Measurements from ENCODE around the gene ZFAND5. TPM values are rescaled to one million over a fixed set of nuclear protein-coding genes. Genes with fewer than 3 reads are reported as not detected.

Gene ZFAND5, protein sequence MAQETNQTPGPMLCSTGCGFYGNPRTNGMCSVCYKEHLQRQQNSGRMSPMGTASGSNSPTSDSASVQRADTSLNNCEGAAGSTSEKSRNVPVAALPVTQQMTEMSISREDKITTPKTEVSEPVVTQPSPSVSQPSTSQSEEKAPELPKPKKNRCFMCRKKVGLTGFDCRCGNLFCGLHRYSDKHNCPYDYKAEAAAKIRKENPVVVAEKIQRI
- polyA plus RNA-seq (2013) = 280 TPM

DNA sequence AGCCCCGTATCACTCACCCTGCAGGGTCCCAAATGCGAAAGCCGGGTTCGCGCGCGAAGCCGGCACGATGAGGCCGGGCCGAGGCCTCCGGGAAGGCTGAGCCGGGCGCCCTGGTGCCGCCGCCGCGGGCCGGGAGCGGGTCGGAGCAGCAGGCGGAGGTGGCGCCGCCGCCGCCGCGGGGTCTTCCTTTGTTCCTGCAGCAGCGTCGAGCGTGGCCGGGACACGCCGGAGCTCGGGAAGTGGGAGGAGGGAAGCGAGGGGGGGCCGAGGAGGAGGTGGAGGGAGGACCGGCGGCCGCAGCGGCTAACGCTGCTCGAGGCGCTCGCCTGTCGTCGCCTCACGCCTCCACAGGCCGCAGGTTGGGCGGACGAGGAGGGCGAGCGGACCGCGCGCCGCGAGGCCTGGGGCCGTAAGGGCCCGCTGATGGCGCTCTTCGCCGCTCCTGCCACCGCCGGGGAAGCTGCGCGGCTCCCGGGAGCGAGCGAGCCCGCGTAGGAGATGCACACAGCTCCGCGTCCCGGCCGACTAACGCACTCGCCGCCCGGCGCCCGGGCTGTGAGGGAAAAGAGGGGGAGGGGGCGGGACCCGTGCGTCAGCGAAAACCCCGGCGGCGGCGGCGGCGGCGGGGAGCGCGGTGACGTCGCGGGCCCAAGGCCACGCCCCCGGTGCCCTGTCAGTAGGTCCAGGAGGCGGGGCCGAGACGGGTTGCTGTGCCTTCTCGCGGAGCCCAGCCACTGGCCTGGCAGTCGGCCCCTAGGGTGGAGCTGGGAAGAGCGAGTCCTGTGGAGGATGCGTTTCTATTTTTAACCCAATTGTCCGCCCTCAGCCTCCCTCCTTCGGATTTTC, at the start of gene ZFAND5:
Gene ZFAND5 (minus strand): TSS at position 530 of the 846 bp plus-strand sequence. CDS start 4,430 bp downstream, outside the sequence.
- ChIA-PET CTCF (interaction anchor here (0.8 to 1.4 kb wide), 4 partner anchors 9 to 228 kb away, joined by 3 to 5 read pairs (median 3); no protein-coding TSS in a partner anchor), POLR2A (interaction anchor here (0.6 to 1.1 kb wide), 5 partner anchors 8 to 633 kb away, joined by 3 to 4 read pairs (median 4); no protein-coding TSS in a partner anchor)
- H3K9me3 ChIP-seq (ENCODE audit: control extremely low read depth in 1 of 5, control insufficient read depth in 4 of 5, insufficient read depth in 2 of 5, low read depth in 1 of 5, low read length in 4 of 5) = no peaks in the 10 kb centered on the region
- H3K27me3 ChIP-seq (replicated peaks in 2 of 5; ENCODE audit: control insufficient read depth in 4 of 5, insufficient read depth in 5 of 5, low read length in 4 of 5) = no peaks in the 10 kb centered on the region
- H3K27ac ChIP-seq (ENCODE audit: insufficient read depth in 1 of 2, low read depth in 1 of 2, low read length in 2 of 2, poor library complexity in 1 of 2, severe bottlenecking in 2 of 2) = peak within 1 kb of the TSS; percentile 81 to 93
- peak; percentile 93 to 97 (median 96) for DNase-seq
- 0% methylated on average over 92 of the region's 110 CpGs for WGBS (ENCODE audit: insufficient coverage)
- H3K4me1 ChIP-seq (ENCODE audit: control extremely low read depth in 1 of 4, control insufficient read depth in 4 of 4, insufficient read depth in 4 of 4, low read length in 3 of 4) = peaks cover 26 to 40% (median 32%) of the 10 kb centered on the region in 4 experiments
- H3K36me3 ChIP-seq (ENCODE audit: control insufficient read depth in 4 of 4, insufficient read depth in 4 of 4, low read length in 3 of 4) = peaks cover 5 to 14% (median 7%) of the 10 kb centered on the region in 4 experiments
- H3K4me3 ChIP-seq (ENCODE audit: control insufficient read depth in 1 of 7, extremely low read depth in 1 of 7, insufficient read depth in 4 of 7, low read depth in 2 of 7, low read length in 6 of 7) = peak within 1 kb of the TSS; percentile 79 to 93 (median 90)

DNA sequence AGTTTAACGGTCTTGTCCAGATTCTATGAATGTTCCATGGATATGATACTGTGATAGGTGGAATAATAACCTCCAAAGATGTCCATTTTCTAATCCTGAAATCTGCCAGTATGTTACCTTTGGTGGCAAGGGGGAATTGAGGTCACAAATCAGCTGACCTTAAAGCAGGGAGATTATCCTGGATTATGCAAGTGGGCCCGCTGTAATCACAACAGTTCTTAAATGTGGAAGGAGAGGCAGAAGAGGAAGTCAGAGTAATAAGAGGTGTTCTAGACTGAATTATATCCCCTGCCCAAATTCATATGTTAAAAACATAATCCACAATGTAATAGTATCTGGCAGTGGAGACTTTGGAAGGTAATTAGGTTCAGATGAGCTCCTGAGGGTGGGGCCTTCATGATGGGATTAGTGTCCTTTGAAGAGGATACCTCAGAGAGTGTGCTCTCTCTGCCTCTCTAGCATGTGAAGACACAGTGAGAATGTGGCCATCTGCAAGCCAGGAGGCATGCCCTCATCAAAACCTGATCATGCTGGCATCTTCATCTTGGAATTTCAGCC, 47.6 kb upstream of the ZFAND5 start:
- H3K36me3 ChIP-seq (ENCODE audit: control insufficient read depth in 4 of 4, insufficient read depth in 4 of 4, low read length in 3 of 4) = no peaks in the 10 kb centered on the region
- 100% methylated on average over 1 of the region's 2 CpGs for WGBS (ENCODE audit: insufficient coverage)
- H3K4me1 ChIP-seq (ENCODE audit: control extremely low read depth in 1 of 4, control insufficient read depth in 4 of 4, insufficient read depth in 4 of 4, low read length in 3 of 4) = no peaks in the 10 kb centered on the region
- ChIA-PET CTCF (no interaction called here), POLR2A (no interaction called here)
- no peak for DNase-seq
- H3K4me3 ChIP-seq (ENCODE audit: control insufficient read depth in 1 of 7, extremely low read depth in 1 of 7, insufficient read depth in 4 of 7, low read depth in 2 of 7, low read length in 6 of 7) = no peak overlapping the region
- H3K27me3 ChIP-seq (replicated peaks in 2 of 5; ENCODE audit: control insufficient read depth in 4 of 5, insufficient read depth in 5 of 5, low read length in 4 of 5) = peaks cover 0 to 5% (median 0%) of the 10 kb centered on the region in 5 experiments
- H3K27ac ChIP-seq (ENCODE audit: insufficient read depth in 1 of 2, low read depth in 1 of 2, low read length in 2 of 2, poor library complexity in 1 of 2, severe bottlenecking in 2 of 2) = no peak overlapping the region
- no peaks in the 10 kb centered on the region for H3K9me3 ChIP-seq (ENCODE audit: control extremely low read depth in 1 of 5, control insufficient read depth in 4 of 5, insufficient read depth in 2 of 5, low read depth in 1 of 5, low read length in 4 of 5)

DNA sequence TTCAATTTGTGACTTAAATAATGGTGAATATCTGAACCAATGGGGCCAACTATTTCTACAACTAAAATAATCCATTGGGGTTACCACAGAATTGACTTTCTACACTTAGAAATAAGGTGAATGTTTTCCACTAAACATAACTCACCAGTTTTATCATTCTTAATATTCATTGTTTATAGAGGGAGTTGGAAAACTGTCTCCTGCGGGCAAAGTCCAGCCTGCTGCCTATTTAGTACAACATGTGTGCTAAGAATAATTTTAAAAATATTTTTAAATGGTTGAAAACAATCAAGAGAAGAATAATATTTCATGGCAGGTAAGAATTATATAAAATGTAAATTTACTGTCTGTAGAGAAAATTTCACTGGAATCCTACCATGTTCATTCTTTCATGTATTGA, 45.2 kb upstream of the ZFAND5 start:
- CTCF ChIA-PET = no interaction called here
- no peaks in the 10 kb centered on the region for H3K4me1 ChIP-seq (ENCODE audit: control extremely low read depth in 1 of 4, control insufficient read depth in 4 of 4, insufficient read depth in 4 of 4, low read length in 3 of 4)
- H3K27ac ChIP-seq (ENCODE audit: insufficient read depth in 1 of 2, low read depth in 1 of 2, low read length in 2 of 2, poor library complexity in 1 of 2, severe bottlenecking in 2 of 2) = no peak overlapping the region
- POLR2A ChIA-PET = no interaction called here
- no CpG with 5 or more reads among the region's 1 CpG for WGBS (ENCODE audit: insufficient coverage)
- no peaks in the 10 kb centered on the region for H3K36me3 ChIP-seq (ENCODE audit: control insufficient read depth in 4 of 4, insufficient read depth in 4 of 4, low read length in 3 of 4)
- peaks cover 0 to under 1% (median 0%) of the 10 kb centered on the region in 5 experiments for H3K27me3 ChIP-seq (replicated peaks in 2 of 5; ENCODE audit: control insufficient read depth in 4 of 5, insufficient read depth in 5 of 5, low read length in 4 of 5)
- H3K4me3 ChIP-seq (ENCODE audit: control insufficient read depth in 1 of 7, extremely low read depth in 1 of 7, insufficient read depth in 4 of 7, low read depth in 2 of 7, low read length in 6 of 7) = no peak overlapping the region
- no peak for DNase-seq
- no peaks in the 10 kb centered on the region for H3K9me3 ChIP-seq (ENCODE audit: control extremely low read depth in 1 of 5, control insufficient read depth in 4 of 5, insufficient read depth in 2 of 5, low read depth in 1 of 5, low read length in 4 of 5)

- POLR2A ChIA-PET = no interaction called here
- no peaks in the 10 kb centered on the region for H3K36me3 ChIP-seq (ENCODE audit: control insufficient read depth in 4 of 4, insufficient read depth in 4 of 4, low read length in 3 of 4)
- H3K27ac ChIP-seq (ENCODE audit: insufficient read depth in 1 of 2, low read depth in 1 of 2, low read length in 2 of 2, poor library complexity in 1 of 2, severe bottlenecking in 2 of 2) = no peak overlapping the region
- H3K27me3 ChIP-seq (replicated peaks in 2 of 5; ENCODE audit: control insufficient read depth in 4 of 5, insufficient read depth in 5 of 5, low read length in 4 of 5) = no peaks in the 10 kb centered on the region
- no peaks in the 10 kb centered on the region for H3K4me1 ChIP-seq (ENCODE audit: control extremely low read depth in 1 of 4, control insufficient read depth in 4 of 4, insufficient read depth in 4 of 4, low read length in 3 of 4)
- no peak for DNase-seq
- 100% methylated on average over 1 of the region's 2 CpGs for WGBS (ENCODE audit: insufficient coverage)
- no peak overlapping the region for H3K4me3 ChIP-seq (ENCODE audit: control insufficient read depth in 1 of 7, extremely low read depth in 1 of 7, insufficient read depth in 4 of 7, low read depth in 2 of 7, low read length in 6 of 7)
- H3K9me3 ChIP-seq (ENCODE audit: control extremely low read depth in 1 of 5, control insufficient read depth in 4 of 5, insufficient read depth in 2 of 5, low read depth in 1 of 5, low read length in 4 of 5) = no peaks in the 10 kb centered on the region
- CTCF ChIA-PET = interaction anchor here (1.3 kb wide), 1 partner anchor 16 kb away, joined by 4 read pairs; no protein-coding TSS in a partner anchor
These were observed 42.1 kb upstream of the ZFAND5 start for GRCh38 chr9:72407114-72407513.

- H3K4me1 ChIP-seq (ENCODE audit: control extremely low read depth in 1 of 4, control insufficient read depth in 4 of 4, insufficient read depth in 4 of 4, low read length in 3 of 4) = no peaks in the 10 kb centered on the region
- H3K36me3 ChIP-seq (ENCODE audit: control insufficient read depth in 4 of 4, insufficient read depth in 4 of 4, low read length in 3 of 4) = no peaks in the 10 kb centered on the region
- H3K27ac ChIP-seq (ENCODE audit: insufficient read depth in 1 of 2, low read depth in 1 of 2, low read length in 2 of 2, poor library complexity in 1 of 2, severe bottlenecking in 2 of 2) = no peak overlapping the region
- H3K27me3 ChIP-seq (replicated peaks in 2 of 5; ENCODE audit: control insufficient read depth in 4 of 5, insufficient read depth in 5 of 5, low read length in 4 of 5) = no peaks in the 10 kb centered on the region
- WGBS (ENCODE audit: insufficient coverage) = no CpG with 5 or more reads among the region's 2 CpGs
- no peak overlapping the region for H3K4me3 ChIP-seq (ENCODE audit: control insufficient read depth in 1 of 7, extremely low read depth in 1 of 7, insufficient read depth in 4 of 7, low read depth in 2 of 7, low read length in 6 of 7)
- no peaks in the 10 kb centered on the region for H3K9me3 ChIP-seq (ENCODE audit: control extremely low read depth in 1 of 5, control insufficient read depth in 4 of 5, insufficient read depth in 2 of 5, low read depth in 1 of 5, low read length in 4 of 5)
- DNase-seq = no peak
- POLR2A ChIA-PET = no interaction called here
- CTCF ChIA-PET = no interaction called here
These were observed 37.7 kb upstream of the ZFAND5 start for GRCh38 chr9:72402744-72403143.

DNA sequence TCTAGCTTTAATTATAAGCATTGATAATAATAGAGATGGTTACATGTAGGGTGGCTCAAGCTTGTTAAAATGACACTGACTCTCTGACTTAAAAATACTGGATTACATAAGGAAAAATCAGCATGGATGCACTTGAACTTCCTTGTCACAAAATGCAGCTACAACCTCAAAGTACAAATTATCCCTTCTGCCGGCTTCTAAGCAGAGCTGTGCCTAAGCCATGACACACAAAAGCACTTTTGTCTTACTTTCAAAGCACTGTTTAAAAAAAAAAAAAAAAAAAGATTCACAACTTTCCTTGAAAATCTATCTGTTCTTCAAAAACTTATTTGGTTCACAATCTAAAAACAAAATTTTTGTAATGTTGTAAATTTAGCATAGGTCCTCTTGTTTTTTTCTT, 36.4 kb upstream of the ZFAND5 start:
- POLR2A ChIA-PET = no interaction called here

More for the DNA sequence above, 36.4 kb upstream of the ZFAND5 start:
- CTCF ChIA-PET = interaction anchor here (1.6 kb wide), 1 partner anchor 120 kb away, joined by 3 read pairs; no protein-coding TSS in a partner anchor
- Histone ChIP-seq H3K9me3 (ENCODE audit: control extremely low read depth in 1 of 5, control insufficient read depth in 4 of 5, insufficient read depth in 2 of 5, low read depth in 1 of 5, low read length in 4 of 5) (no peaks in the 10 kb centered on the region), H3K27me3 (replicated peaks in 2 of 5; ENCODE audit: control insufficient read depth in 4 of 5, insufficient read depth in 5 of 5, low read length in 4 of 5) (no peaks in the 10 kb centered on the region), H3K36me3 (ENCODE audit: control insufficient read depth in 4 of 4, insufficient read depth in 4 of 4, low read length in 3 of 4) (no peaks in the 10 kb centered on the region), H3K4me3 (ENCODE audit: control insufficient read depth in 1 of 7, extremely low read depth in 1 of 7, insufficient read depth in 4 of 7, low read depth in 2 of 7, low read length in 6 of 7) (no peak overlapping the region), H3K4me1 (ENCODE audit: control extremely low read depth in 1 of 4, control insufficient read depth in 4 of 4, insufficient read depth in 4 of 4, low read length in 3 of 4) (no peaks in the 10 kb centered on the region), H3K27ac (ENCODE audit: insufficient read depth in 1 of 2, low read depth in 1 of 2, low read length in 2 of 2, poor library complexity in 1 of 2, severe bottlenecking in 2 of 2) (no peak overlapping the region)
- DNase-seq = no peak
- no CpG with 5 or more reads among the region's 1 CpG for WGBS (ENCODE audit: insufficient coverage)

Data from common myeloid progenitor, CD34-positive (primary cell).